GM13976 (cell line): Measurements from ENCODE around the gene TOMM22.
A peak's percentile ranks its signal among the peaks of the same experiment; 100 is the strongest.

Experiments used
- DNase-seq: peaks from one replicate; pipeline ENCODE4 v3.0.0; 2012; ENCODE audit warnings: low spot score
- CTCF ChIP-seq: IDR thresholded peaks from 2 replicates; pipeline ENCODE4 v1.5.1; 2012; ENCODE audit warnings: borderline replicate concordance, mild to moderate bottlenecking; ENCODE audit not compliant: insufficient read depth; ENCODE audit errors: extremely low read depth, missing control alignments, control extremely low read depth
- in situ Hi-C: fragments of 300-500 bp; cut with MboI; formaldehyde crosslinking; loops from one replicate; pipeline ENCODE4 v1.12.0; 2022; ENCODE audit warnings: low sequenced_read_pairs, mixed read lengths, inconsistent platforms; ENCODE audit not compliant: unreplicated experiment

The TOMM22 gene

GRCh38 chr22:38727530-38728451 lies 46.0 kb downstream of the TOMM22 start:
- no peak for DNase-seq
- no peak for TF ChIP-seq CTCF
- in situ Hi-C loops, result no loop called here

- no peak for DNase-seq
- TF ChIP-seq CTCF, result no peak
- in situ Hi-C loops, result no loop called here
These were observed 47.4 kb downstream of the TOMM22 start for GRCh38 chr22:38728871-38729796.

GRCh38 chr22:38729946-38730345 lies 48.2 kb downstream of the TOMM22 start:
- no peak for TF ChIP-seq CTCF
- in situ Hi-C loops, result no loop called here
- DNase-seq, result no peak

- in situ Hi-C loops, result no loop called here
- no peak for TF ChIP-seq CTCF
- DNase-seq, result no peak
These were observed 48.7 kb downstream of the TOMM22 start for GRCh38 chr22:38730411-38730871.

GRCh38 chr22:38731703-38732161 lies 50.0 kb downstream of the TOMM22 start:
- in situ Hi-C loops, result no loop called here
- no peak for TF ChIP-seq CTCF
- peak; percentile 37 for DNase-seq

GRCh38 chr22:38732251-38732815 lies 50.6 kb downstream of the TOMM22 start:
- DNase-seq, result peak; percentile 36
- no peak for TF ChIP-seq CTCF
- in situ Hi-C loops, result no loop called here
